ENCODE measurements around the gene GRID2.

DNA sequence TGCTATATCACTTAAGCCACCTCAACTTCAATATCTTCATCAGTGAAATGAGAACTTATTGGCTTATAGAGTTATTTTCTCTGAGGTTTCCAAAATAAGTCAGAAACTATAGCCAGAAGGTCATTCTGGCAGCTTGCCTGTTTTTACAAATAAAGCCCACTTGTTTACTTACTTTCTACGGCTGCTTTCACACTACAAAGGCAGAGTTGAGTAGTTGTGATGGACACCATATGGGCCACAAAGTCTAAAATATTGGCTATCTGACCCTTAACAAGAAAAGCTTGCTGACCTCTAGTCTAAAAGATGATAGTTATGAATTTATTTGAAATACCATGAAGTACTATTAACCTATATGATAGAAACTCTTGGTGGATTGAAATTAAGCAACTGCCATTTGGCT lies 1457.5 kb downstream of the GRID2 start:
- TF ChIP-seq, protein P1, sequence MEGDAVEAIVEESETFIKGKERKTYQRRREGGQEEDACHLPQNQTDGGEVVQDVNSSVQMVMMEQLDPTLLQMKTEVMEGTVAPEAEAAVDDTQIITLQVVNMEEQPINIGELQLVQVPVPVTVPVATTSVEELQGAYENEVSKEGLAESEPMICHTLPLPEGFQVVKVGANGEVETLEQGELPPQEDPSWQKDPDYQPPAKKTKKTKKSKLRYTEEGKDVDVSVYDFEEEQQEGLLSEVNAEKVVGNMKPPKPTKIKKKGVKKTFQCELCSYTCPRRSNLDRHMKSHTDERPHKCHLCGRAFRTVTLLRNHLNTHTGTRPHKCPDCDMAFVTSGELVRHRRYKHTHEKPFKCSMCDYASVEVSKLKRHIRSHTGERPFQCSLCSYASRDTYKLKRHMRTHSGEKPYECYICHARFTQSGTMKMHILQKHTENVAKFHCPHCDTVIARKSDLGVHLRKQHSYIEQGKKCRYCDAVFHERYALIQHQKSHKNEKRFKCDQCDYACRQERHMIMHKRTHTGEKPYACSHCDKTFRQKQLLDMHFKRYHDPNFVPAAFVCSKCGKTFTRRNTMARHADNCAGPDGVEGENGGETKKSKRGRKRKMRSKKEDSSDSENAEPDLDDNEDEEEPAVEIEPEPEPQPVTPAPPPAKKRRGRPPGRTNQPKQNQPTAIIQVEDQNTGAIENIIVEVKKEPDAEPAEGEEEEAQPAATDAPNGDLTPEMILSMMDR (conservative IDR thresholded peaks at IDR 0.05; ENCODE audit: low read depth, low read length): no peak
- no peak for TF ChIP-seq EZH2 (IDR thresholded peaks at IDR 0.05; ENCODE audit: low read length, unreplicated experiment)
